ENCODE results near the gene SMARCD1.

SMARCD1 gene

GRCh38 chr12:50065726-50066310, 19.3 kb upstream of the SMARCD1 start:
- Histone ChIP-seq H3K36me3 (ENCODE audit: control insufficient read depth, insufficient read depth, low read length) (no peaks in the 10 kb centered on the region), H3K27ac (ENCODE audit: insufficient read depth, low read depth, low read length, poor library complexity, severe bottlenecking) (peak overlapping the region; percentile 83), H3K4me1 (ENCODE audit: control insufficient read depth, insufficient read depth, low read length) (peaks cover 9% of the 10 kb centered on the region), H3K27me3 (ENCODE audit: control insufficient read depth, insufficient read depth, low read length, poor library complexity, severe bottlenecking) (no peaks in the 10 kb centered on the region), H3K9me3 (ENCODE audit: control insufficient read depth, low read length) (no peaks in the 10 kb centered on the region), H3K4me3 (ENCODE audit: insufficient read depth, low read depth, low read length) (no peak overlapping the region)
- 89 to 100% methylated on average over 1 to 3 of the region's 3 CpGs for WGBS, 2 experiments

GRCh38 chr12:50066402-50066801, 18.7 kb upstream of the SMARCD1 start:
- 53 to 56% methylated on average over 5 of the region's 5 CpGs for WGBS, 2 experiments
- H3K36me3 ChIP-seq (ENCODE audit: control insufficient read depth, insufficient read depth, low read length): no peaks in the 10 kb centered on the region

GRCh38 chr12:50069069-50069468, 16.1 kb upstream of the SMARCD1 start:
- Histone ChIP-seq H3K27me3 (ENCODE audit: control insufficient read depth, insufficient read depth, low read length, poor library complexity, severe bottlenecking) (no peaks in the 10 kb centered on the region), H3K9me3 (ENCODE audit: control insufficient read depth, low read length) (no peaks in the 10 kb centered on the region), H3K36me3 (ENCODE audit: control insufficient read depth, insufficient read depth, low read length) (no peaks in the 10 kb centered on the region), H3K27ac (ENCODE audit: insufficient read depth, low read depth, low read length, poor library complexity, severe bottlenecking) (no peak overlapping the region), H3K4me1 (ENCODE audit: control insufficient read depth, insufficient read depth, low read length) (peaks cover 19% of the 10 kb centered on the region), H3K4me3 (ENCODE audit: insufficient read depth, low read depth, low read length) (no peak overlapping the region)
- WGBS, 2 experiments: 94 to 99% methylated on average over 5 of the region's 5 CpGs

More at GRCh38 chr12:50066402-50066801, 18.7 kb upstream of the SMARCD1 start:
- no peak overlapping the region for H3K4me3 ChIP-seq (ENCODE audit: insufficient read depth, low read depth, low read length)
- H3K9me3 ChIP-seq (ENCODE audit: control insufficient read depth, low read length): no peaks in the 10 kb centered on the region
- H3K27ac ChIP-seq (ENCODE audit: insufficient read depth, low read depth, low read length, poor library complexity, severe bottlenecking): peak overlapping the region; percentile 83
- H3K27me3 ChIP-seq (ENCODE audit: control insufficient read depth, insufficient read depth, low read length, poor library complexity, severe bottlenecking): no peaks in the 10 kb centered on the region
- H3K4me1 ChIP-seq (ENCODE audit: control insufficient read depth, insufficient read depth, low read length): peaks cover 9% of the 10 kb centered on the region

GRCh38 chr12:50069539-50069938, 15.6 kb upstream of the SMARCD1 start:
- Histone ChIP-seq H3K36me3 (ENCODE audit: control insufficient read depth, insufficient read depth, low read length) (no peaks in the 10 kb centered on the region), H3K27ac (ENCODE audit: insufficient read depth, low read depth, low read length, poor library complexity, severe bottlenecking) (no peak overlapping the region), H3K9me3 (ENCODE audit: control insufficient read depth, low read length) (no peaks in the 10 kb centered on the region), H3K4me1 (ENCODE audit: control insufficient read depth, insufficient read depth, low read length) (peaks cover 19% of the 10 kb centered on the region), H3K27me3 (ENCODE audit: control insufficient read depth, insufficient read depth, low read length, poor library complexity, severe bottlenecking) (no peaks in the 10 kb centered on the region), H3K4me3 (ENCODE audit: insufficient read depth, low read depth, low read length) (no peak overlapping the region)
- WGBS, 2 experiments: 92 to 93% methylated on average over 3 of the region's 3 CpGs

- Histone ChIP-seq H3K36me3 (ENCODE audit: control insufficient read depth, insufficient read depth, low read length) (no peaks in the 10 kb centered on the region), H3K4me1 (ENCODE audit: control insufficient read depth, insufficient read depth, low read length) (peaks cover 17% of the 10 kb centered on the region), H3K4me3 (ENCODE audit: insufficient read depth, low read depth, low read length) (no peak overlapping the region), H3K9me3 (ENCODE audit: control insufficient read depth, low read length) (no peaks in the 10 kb centered on the region), H3K27me3 (ENCODE audit: control insufficient read depth, insufficient read depth, low read length, poor library complexity, severe bottlenecking) (no peaks in the 10 kb centered on the region), H3K27ac (ENCODE audit: insufficient read depth, low read depth, low read length, poor library complexity, severe bottlenecking) (no peak overlapping the region)
- 60 to 61% methylated on average over 9 of the region's 9 CpGs for WGBS, 2 experiments
Observed at GRCh38 chr12:50070314-50071060, 14.7 kb upstream of the SMARCD1 start.

GRCh38 chr12:50072198-50072907, 12.8 kb upstream of the SMARCD1 start:
- Histone ChIP-seq H3K9me3 (ENCODE audit: control insufficient read depth, low read length) (no peaks in the 10 kb centered on the region), H3K27me3 (ENCODE audit: control insufficient read depth, insufficient read depth, low read length, poor library complexity, severe bottlenecking) (no peaks in the 10 kb centered on the region), H3K27ac (ENCODE audit: insufficient read depth, low read depth, low read length, poor library complexity, severe bottlenecking) (no peak overlapping the region), H3K4me3 (ENCODE audit: insufficient read depth, low read depth, low read length) (no peak overlapping the region), H3K36me3 (ENCODE audit: control insufficient read depth, insufficient read depth, low read length) (no peaks in the 10 kb centered on the region), H3K4me1 (ENCODE audit: control insufficient read depth, insufficient read depth, low read length) (peaks cover 10% of the 10 kb centered on the region)
- WGBS, 2 experiments: 62% methylated on average over 10 of the region's 10 CpGs

- 82 to 86% methylated on average over 7 of the region's 7 CpGs for WGBS, 2 experiments
Observed at GRCh38 chr12:50073206-50073605, 11.9 kb upstream of the SMARCD1 start.

GRCh38 chr12:50073712-50074111, 11.4 kb upstream of the SMARCD1 start:
- H3K4me1 ChIP-seq (ENCODE audit: control insufficient read depth, insufficient read depth, low read length): peaks cover 10% of the 10 kb centered on the region
- no peaks in the 10 kb centered on the region for H3K36me3 ChIP-seq (ENCODE audit: control insufficient read depth, insufficient read depth, low read length)
- WGBS, 2 experiments: 84 to 88% methylated on average over 10 of the region's 10 CpGs
- H3K27ac ChIP-seq (ENCODE audit: insufficient read depth, low read depth, low read length, poor library complexity, severe bottlenecking): no peak overlapping the region
- no peaks in the 10 kb centered on the region for H3K9me3 ChIP-seq (ENCODE audit: control insufficient read depth, low read length)
- no peaks in the 10 kb centered on the region for H3K27me3 ChIP-seq (ENCODE audit: control insufficient read depth, insufficient read depth, low read length, poor library complexity, severe bottlenecking)
- no peak overlapping the region for H3K4me3 ChIP-seq (ENCODE audit: insufficient read depth, low read depth, low read length)

More at GRCh38 chr12:50073206-50073605, 11.9 kb upstream of the SMARCD1 start:
- H3K4me1 ChIP-seq (ENCODE audit: control insufficient read depth, insufficient read depth, low read length): peaks cover 10% of the 10 kb centered on the region
- no peak overlapping the region for H3K4me3 ChIP-seq (ENCODE audit: insufficient read depth, low read depth, low read length)
- no peaks in the 10 kb centered on the region for H3K27me3 ChIP-seq (ENCODE audit: control insufficient read depth, insufficient read depth, low read length, poor library complexity, severe bottlenecking)
- no peaks in the 10 kb centered on the region for H3K9me3 ChIP-seq (ENCODE audit: control insufficient read depth, low read length)
- H3K27ac ChIP-seq (ENCODE audit: insufficient read depth, low read depth, low read length, poor library complexity, severe bottlenecking): no peak overlapping the region
- H3K36me3 ChIP-seq (ENCODE audit: control insufficient read depth, insufficient read depth, low read length): no peaks in the 10 kb centered on the region

- H3K9me3 ChIP-seq (ENCODE audit: control insufficient read depth, low read length): no peaks in the 10 kb centered on the region
- no peaks in the 10 kb centered on the region for H3K36me3 ChIP-seq (ENCODE audit: control insufficient read depth, insufficient read depth, low read length)
- no peak overlapping the region for H3K4me3 ChIP-seq (ENCODE audit: insufficient read depth, low read depth, low read length)
- 16 to 19% methylated on average over 9 of the region's 9 CpGs for WGBS, 2 experiments
- peaks cover 10% of the 10 kb centered on the region for H3K4me1 ChIP-seq (ENCODE audit: control insufficient read depth, insufficient read depth, low read length)
- no peak overlapping the region for H3K27ac ChIP-seq (ENCODE audit: insufficient read depth, low read depth, low read length, poor library complexity, severe bottlenecking)
- H3K27me3 ChIP-seq (ENCODE audit: control insufficient read depth, insufficient read depth, low read length, poor library complexity, severe bottlenecking): no peaks in the 10 kb centered on the region
Observed at GRCh38 chr12:50074936-50075807, 10.0 kb upstream of the SMARCD1 start.

Data from ectodermal cell (in vitro differentiated cells).